Endodermal cell (in vitro differentiated cells): ENCODE measurements around the gene PLEKHA6. TPM values are rescaled to one million over a fixed set of nuclear protein-coding genes. Genes with fewer than 3 reads are reported as not detected.

Source experiments
- DNase-seq: peaks from one replicate; pipeline ENCODE4 v3.0.0-alpha.2; 2017
- H3K27ac ChIP-seq: 2 replicates; pipeline ENCODE4 v1.5.1; 2013; ENCODE audit warnings: mild to moderate bottlenecking, low read depth, low read length, moderate library complexity
- H3K27me3 ChIP-seq: 2 replicates; pipeline ENCODE4 v1.6.1; 2013; ENCODE audit warnings: mild to moderate bottlenecking, low read length, moderate library complexity; ENCODE audit not compliant: insufficient read depth, control insufficient read depth, poor library complexity, severe bottlenecking
- H3K36me3 ChIP-seq: 2 replicates; pipeline ENCODE4 v1.7.0; 2013; ENCODE audit warnings: mild to moderate bottlenecking, low read length, moderate library complexity; ENCODE audit not compliant: control insufficient read depth, insufficient read depth
- H3K4me1 ChIP-seq: one replicate; pipeline ENCODE4 v1.7.0; 2013; ENCODE audit warnings: low read length; ENCODE audit not compliant: control insufficient read depth, insufficient read depth
- H3K4me3 ChIP-seq: 2 replicates; pipeline ENCODE4 v1.5.1; 2013; ENCODE audit warnings: mild to moderate bottlenecking, low read length, moderate library complexity
- H3K9ac ChIP-seq: 2 replicates; pipeline ENCODE4 v1.6.1; 2013; ENCODE audit warnings: mild to moderate bottlenecking, low read length, moderate library complexity; ENCODE audit not compliant: poor library complexity, severe bottlenecking; ENCODE audit errors: extremely low read depth
- H3K9me3 ChIP-seq: 2 replicates; pipeline ENCODE4 v1.6.1; 2013; ENCODE audit warnings: mild to moderate bottlenecking, low read length, moderate library complexity; ENCODE audit not compliant: control insufficient read depth
- H3K27ac Mint-ChIP-seq: 2 replicates; pipeline ENCODE4 v1.8.0; 2020; ENCODE audit warnings: mixed read lengths
- H3K27me3 Mint-ChIP-seq: 2 replicates; pipeline ENCODE4 v1.8.0; 2021; ENCODE audit warnings: mild to moderate bottlenecking, mixed read lengths; ENCODE audit not compliant: insufficient read depth
- H3K36me3 Mint-ChIP-seq: 2 replicates; pipeline ENCODE4 v1.8.0; 2020; ENCODE audit warnings: low read depth, mixed read lengths
- H3K4me1 Mint-ChIP-seq: 2 replicates; pipeline ENCODE4 v1.8.0; 2020; ENCODE audit warnings: mixed read lengths
- H3K4me3 Mint-ChIP-seq: 2 replicates; pipeline ENCODE4 v1.8.0; 2020; ENCODE audit warnings: mild to moderate bottlenecking, moderate library complexity, mixed read lengths
- H3K9me3 Mint-ChIP-seq: 2 replicates; pipeline ENCODE4 v1.8.0; 2020; ENCODE audit warnings: mild to moderate bottlenecking, mixed read lengths
- WGBS, 2 experiments: methylation state at CpG; one replicate each; pipeline versions ENCODE4 v1.1.5 to v1.1.7; 2013; ENCODE audit warnings: missing lambda C conversion rate in 2 of 2, mixed read lengths in 1 of 2; ENCODE audit not compliant: insufficient coverage in 1 of 2, insufficient read length in 1 of 2; 5-methylcytosine and 5-hydroxymethylcytosine counted together
- total RNA-seq, 2 donors: library from RNA; stranded (reverse); fragmentation: NEBNext Ultra II Directional in 1 of 2; extraction: Animal tissue kit (Norgen Biotek cat#: 25700) in 1 of 2; gene quantifications; 2 replicates in 1 of 2; 3 replicates in 1 of 2; pipeline ENCODE4 v1.2.1, GENCODE V29; 2021
- TF ChIP-seq, protein P1 (sequence below): fragments of 200-600 bp; sonication (generic); conservative IDR thresholded peaks from 2 replicates; pipeline ENCODE4 v1.5.0; 2021; ENCODE audit warnings: antibody characterized with exemption, mild to moderate bottlenecking

PLEKHA6 gene
- total RNA-seq, 2 donors from 2014 or later: 37.0 to 43.3 TPM

DNA sequence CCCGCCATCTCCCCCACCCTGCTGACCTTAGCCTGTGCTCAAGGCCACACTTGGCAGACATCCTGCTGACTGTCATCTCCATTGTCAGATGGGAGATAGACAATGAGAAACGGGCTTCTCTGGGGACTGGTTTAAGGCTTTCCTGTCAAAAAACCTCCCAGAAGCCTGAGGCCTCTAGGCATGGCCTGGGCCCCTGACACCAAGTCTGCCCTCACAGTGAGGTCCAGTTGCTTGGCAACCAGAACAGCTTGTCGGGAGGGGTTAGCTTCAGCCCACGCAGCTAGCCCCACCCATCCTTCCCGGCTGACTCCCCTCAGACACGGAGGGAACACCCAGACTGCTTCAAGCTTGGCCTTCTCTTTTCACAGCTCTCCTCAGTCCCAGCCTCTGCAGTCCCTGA lies 11.0 kb downstream of the PLEKHA6 start:
- Histone ChIP-seq H3K36me3 (no peaks in the 10 kb centered on the region), H3K27me3 (no peaks in the 10 kb centered on the region), H3K4me3 (no peak overlapping the region), H3K9me3 (no peaks in the 10 kb centered on the region), H3K9ac (no peak overlapping the region), H3K27ac (peak overlapping the region; percentile 76), H3K4me1 (peaks cover 9% of the 10 kb centered on the region)
- H3K27ac Mint-ChIP-seq: no peak overlapping the region
- no peaks in the 10 kb centered on the region for H3K9me3 Mint-ChIP-seq
- TF ChIP-seq, protein P1, sequence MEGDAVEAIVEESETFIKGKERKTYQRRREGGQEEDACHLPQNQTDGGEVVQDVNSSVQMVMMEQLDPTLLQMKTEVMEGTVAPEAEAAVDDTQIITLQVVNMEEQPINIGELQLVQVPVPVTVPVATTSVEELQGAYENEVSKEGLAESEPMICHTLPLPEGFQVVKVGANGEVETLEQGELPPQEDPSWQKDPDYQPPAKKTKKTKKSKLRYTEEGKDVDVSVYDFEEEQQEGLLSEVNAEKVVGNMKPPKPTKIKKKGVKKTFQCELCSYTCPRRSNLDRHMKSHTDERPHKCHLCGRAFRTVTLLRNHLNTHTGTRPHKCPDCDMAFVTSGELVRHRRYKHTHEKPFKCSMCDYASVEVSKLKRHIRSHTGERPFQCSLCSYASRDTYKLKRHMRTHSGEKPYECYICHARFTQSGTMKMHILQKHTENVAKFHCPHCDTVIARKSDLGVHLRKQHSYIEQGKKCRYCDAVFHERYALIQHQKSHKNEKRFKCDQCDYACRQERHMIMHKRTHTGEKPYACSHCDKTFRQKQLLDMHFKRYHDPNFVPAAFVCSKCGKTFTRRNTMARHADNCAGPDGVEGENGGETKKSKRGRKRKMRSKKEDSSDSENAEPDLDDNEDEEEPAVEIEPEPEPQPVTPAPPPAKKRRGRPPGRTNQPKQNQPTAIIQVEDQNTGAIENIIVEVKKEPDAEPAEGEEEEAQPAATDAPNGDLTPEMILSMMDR: no peak
- DNase-seq: peak; percentile 64
- WGBS, 2 experiments: 39 to 68% methylated on average over 3 to 6 of the region's 6 CpGs
- H3K4me1 Mint-ChIP-seq: peaks cover 18% of the 10 kb centered on the region
- peaks cover 3% of the 10 kb centered on the region for H3K27me3 Mint-ChIP-seq
- H3K4me3 Mint-ChIP-seq: no peak overlapping the region
- H3K36me3 Mint-ChIP-seq: no peaks in the 10 kb centered on the region

DNA sequence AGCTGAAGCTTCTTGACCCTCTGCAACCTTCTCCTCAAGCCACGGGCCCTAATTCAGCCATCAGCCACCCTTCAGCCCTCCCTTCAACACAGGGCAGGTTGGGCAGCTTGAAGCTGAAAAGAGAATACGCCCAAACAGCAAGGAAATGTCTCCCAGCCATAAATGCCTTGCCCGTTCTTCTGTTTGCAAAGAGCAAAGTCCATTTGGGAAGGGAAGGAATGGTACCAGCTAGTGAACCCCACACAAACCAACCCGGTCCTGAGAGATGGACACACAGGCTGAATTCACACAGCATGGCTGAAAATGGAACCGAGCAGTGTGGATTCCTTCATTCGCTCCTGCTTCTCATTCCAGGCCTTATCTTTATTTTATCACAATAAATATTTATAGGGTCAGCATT lies 11.5 kb downstream of the PLEKHA6 start:
- Mint-ChIP-seq H3K27ac (no peak overlapping the region), H3K4me3 (no peak overlapping the region), H3K9me3 (no peaks in the 10 kb centered on the region), H3K36me3 (no peaks in the 10 kb centered on the region), H3K4me1 (peaks cover 18% of the 10 kb centered on the region), H3K27me3 (peaks cover 3% of the 10 kb centered on the region)
- Histone ChIP-seq H3K9me3 (no peaks in the 10 kb centered on the region), H3K36me3 (no peaks in the 10 kb centered on the region), H3K27ac (peak overlapping the region; percentile 76), H3K4me3 (no peak overlapping the region), H3K9ac (no peak overlapping the region), H3K27me3 (no peaks in the 10 kb centered on the region), H3K4me1 (peaks cover 9% of the 10 kb centered on the region)
- 71 to 88% methylated on average over 4 to 6 of the region's 6 CpGs for WGBS, 2 experiments
- TF ChIP-seq, protein P1: no peak
- no peak for DNase-seq

DNA sequence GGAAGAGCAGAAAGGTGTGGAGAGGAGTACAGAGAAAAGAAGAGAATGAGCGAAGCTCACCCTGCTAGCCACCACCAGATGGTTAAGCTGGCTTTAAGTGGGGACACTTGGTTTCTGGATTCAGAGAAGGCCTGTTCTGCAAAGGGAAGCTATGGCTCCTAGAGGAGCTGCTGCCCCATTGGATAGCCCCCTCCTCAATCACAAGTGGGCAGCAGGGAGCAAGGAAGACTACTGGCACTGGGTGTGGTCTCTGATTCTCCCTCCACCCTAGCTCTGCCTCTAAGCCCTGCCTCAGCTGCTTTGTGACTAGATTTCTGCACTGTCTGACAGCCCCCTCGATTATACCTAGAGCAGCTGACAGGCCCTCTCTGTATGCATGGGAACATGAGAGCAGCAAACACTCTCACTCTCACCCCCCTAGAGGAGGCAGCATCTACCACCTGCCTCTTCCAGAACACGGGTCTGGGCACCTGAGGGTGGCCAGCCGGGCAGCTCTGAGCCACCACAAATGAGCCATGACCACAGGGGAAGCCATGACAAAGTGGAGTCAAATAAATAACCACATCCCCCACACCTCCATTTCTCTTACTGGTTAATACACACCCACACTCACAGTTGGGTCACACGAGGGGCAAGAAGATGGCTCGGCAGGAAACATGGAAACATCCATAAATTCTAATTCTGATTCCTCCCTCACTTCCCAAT lies 13.6 kb downstream of the PLEKHA6 start:
- Mint-ChIP-seq H3K4me3 (no peak overlapping the region), H3K4me1 (peaks cover 28% of the 10 kb centered on the region), H3K9me3 (no peaks in the 10 kb centered on the region), H3K36me3 (no peaks in the 10 kb centered on the region), H3K27ac (no peak overlapping the region), H3K27me3 (peaks cover 3% of the 10 kb centered on the region)
- Histone ChIP-seq H3K4me3 (no peak overlapping the region), H3K36me3 (no peaks in the 10 kb centered on the region), H3K9ac (no peak overlapping the region), H3K9me3 (no peaks in the 10 kb centered on the region), H3K27ac (no peak overlapping the region), H3K4me1 (peaks cover 10% of the 10 kb centered on the region), H3K27me3 (no peaks in the 10 kb centered on the region)
- TF ChIP-seq, protein P1: no peak
- WGBS, 2 experiments: 87 to 100% methylated on average over 1 to 6 of the region's 6 CpGs
- no peak for DNase-seq
